Measurements from ENCODE around the gene FAM83F.

FAM83F gene

DNA sequence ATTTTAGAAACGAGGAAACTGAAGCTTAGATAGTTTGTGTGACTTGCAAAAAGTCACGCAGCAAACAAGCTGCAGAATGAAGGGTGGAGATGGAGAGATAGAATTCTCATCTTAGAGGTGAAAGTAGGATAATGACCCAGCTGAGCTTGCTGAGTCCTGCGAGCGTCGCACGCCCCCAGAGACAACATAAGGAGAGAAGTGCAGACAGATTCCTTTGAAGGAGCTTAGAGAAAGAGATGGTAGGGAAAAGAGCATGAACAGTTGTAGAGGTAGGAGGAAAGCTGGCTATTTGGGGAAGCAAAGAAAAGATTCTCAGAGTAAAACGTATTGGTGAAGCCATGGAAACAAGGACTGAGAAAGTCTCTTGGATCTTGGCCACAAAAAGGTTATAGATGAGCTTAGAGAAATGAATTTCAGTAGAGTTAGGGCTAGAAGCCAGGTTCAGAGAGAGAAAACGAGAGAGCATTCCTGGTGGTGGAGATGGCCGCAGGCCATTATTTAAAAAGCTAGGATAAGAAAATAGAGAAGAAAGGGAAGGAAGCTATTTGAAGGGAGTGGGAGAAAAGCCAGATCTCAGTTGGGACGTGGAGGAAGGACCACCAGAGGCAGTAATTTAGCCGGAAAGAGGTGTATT, 44.8 kb downstream of the FAM83F start:
- DNase-seq: no peak

DNA sequence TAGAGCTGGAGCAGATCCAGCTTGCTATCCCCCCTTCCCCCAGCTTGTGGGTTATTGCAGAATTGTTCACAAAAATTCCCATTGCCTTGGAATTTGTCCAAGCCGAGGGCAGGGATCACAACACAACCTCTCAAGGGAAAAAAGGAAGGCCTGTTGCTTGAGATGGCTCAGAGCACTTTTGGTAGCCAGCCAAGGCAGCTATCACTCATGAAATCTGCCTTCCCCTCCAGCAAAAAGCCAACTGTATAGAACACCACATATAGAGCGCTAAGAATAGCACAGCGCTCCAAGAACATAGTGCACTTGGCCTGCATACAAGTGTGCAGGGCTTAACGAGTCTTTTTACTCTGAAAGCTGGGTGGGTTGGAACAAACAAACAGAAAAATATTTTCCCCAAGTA, 46.2 kb downstream of the FAM83F start:
- DNase-seq: peak; percentile 88

DNA sequence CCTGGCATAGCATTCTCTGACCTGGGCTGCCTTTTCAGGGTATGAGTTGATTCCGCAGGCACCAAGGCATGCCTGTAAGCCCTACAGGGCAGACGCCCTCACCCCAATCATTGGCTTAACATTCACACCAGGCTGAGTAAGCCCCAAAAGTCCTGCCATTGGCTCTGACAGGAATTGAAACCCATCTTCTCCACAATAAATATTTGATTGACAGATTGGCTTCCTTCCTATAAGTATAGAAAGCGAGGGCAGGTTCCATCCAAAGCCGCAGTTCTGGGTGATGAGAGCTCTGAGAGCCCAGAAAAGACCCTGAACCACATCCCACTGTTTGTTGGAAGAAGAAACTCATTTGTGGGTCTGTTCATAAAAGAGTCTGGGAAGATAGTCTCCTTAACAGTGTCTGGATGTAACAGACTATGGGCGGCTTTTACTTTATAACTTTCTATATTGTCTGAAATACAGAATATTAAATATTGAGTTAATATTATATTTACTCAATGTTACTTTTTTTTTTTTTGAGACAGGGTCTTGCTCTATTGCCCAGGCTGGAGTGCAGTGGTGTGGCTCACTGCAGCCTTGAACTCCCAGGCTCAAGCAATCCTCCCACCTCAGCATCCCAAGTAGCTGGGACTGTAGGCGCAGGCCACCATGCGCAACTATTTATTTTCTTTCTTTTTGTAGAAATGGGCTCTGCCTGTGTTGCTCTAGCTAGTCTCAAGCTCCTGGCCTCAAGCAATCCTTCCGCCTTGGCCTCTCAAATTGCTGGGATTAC, 46.8 kb downstream of the FAM83F start:
- no peak for DNase-seq

DNA sequence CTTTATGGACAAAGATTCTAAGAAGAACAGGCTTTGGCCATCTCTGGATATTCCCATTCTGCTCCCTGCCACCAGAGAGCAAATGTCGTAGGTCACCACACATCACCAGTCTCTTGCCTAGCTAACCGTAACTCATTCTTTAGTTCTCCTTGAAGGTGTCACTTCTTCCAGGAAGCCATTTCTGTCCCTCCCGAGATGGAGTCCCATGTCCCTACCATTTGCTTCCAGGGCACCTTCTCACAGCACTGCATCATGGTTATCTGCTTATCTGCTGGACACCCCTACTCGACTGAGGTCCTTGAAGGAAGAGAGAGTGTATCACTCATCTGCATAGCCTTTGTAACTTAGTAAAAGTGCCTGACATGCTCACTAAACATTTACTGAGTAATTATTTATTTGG, 47.6 kb downstream of the FAM83F start:
- no peak for DNase-seq

DNA sequence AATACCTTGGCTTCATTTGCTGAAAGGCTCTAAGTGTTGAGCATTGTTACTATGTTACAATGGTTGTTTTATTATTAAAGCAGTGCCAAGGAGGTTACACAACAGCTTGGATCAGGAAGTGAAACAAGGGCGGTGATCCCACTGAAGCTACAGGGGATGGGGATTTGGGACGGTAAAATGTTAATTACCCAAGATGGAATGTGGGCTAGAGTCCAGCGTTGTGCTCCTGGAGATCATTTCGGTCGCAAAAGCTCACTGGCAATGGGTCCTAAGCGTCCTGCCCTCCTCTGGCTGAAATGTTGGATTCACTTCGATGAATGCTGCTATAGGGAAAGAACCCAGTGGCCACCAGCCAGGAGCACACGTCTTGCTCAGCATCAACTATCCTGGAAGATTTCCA, 48.3 kb downstream of the FAM83F start:
- peak; percentile 39 for DNase-seq

DNA sequence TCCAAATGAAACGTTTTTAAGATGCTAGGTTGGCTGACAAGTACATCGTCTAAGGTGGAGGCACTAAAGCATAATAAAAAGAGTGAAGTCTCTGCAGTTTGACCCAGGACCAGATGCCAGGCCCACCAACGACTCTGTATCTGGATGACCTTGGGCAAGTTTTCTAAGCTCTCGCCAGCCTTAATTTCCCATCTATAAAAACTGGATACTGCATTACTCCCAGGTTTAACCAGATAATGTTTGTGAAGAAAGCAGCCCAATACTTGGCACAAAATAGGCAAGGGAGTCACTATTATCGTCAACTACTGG, 49.0 kb downstream of the FAM83F start:
- no peak for DNase-seq

DNA sequence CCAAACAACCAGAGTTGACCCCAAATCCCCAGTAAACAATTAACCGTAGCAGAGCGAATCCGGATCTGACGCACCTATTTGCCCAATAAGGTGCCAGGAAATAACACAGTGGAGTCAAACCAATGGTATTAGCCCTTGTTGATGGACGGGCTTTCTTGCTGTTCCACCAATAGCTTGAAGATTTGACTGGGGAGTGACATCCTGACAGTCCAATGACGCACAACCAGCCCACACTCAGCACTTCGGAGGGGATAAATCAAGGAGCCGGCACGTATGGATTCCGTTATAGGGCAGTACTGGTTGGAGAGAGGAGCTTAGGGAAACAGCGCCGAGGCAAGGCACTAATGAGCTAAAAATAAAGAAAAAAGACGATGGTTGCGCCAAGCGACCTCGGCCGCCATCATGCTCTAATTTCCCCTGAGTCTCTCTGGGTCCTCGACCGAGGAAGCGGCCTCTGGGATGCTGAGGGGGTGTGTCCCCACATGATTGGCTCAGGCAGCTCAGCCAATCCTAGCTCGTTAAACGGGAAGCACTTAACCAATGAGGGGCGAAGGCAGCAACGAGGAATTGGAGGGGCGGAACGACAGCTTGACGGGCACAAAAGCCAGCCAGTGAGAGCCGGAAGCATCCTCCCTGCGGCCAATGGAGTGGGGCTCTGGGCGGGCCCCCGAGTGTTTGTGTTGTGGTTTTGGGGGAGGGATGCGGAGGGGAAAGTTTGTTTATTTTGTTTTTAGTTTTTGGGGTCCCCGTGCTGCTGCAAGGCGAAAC, 49.5 kb downstream of the FAM83F start:
- DNase-seq: peak; percentile 99

DNA sequence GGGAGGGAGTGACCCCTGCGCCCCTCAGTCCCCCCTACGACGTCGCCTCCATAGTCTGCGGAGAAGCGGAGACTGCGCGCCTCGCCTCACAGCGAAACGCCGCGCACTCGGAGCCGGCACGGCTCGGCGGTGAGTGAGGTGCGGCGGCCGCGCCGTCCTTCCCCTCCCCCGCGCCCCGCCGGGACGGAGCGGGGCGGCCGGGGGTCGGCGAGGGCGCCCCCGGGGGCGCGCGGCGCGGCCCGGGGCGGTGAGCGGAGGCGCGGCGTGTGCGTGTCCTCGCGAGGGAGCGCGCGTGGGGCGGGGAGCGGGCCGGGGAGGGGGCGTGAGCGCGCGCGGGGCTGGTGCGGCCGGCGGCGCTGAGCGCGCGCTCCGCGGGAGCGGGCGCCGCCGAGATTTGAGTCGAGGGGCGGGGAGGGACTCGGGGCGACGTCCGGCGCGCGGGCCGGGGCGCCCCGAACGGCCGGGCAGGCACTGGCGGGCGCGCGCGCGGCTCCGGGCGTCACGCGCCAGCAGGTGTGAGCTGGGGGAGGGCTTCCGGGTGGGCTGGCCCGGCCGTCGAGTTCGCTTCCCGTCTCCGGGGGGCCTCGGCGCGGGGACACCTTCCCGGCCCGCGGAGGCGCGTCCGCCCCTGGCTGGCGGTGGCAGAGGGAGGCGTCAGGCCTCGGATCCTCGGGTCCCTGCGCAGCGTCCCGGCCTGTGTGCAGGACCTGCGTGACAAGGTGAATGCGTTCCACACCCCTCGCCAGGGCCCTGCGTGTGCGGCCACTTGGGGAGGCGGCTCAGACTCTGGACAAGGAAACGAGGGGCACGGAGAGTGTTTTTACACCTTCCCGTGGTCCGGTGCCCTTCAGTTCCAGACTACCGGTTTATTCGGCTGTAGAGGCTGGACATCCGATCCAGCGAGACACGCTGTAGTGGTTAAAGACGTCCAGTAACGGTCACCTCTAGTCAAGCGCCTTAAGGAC, 50.4 kb downstream of the FAM83F start:
- DNase-seq: no peak

DNA sequence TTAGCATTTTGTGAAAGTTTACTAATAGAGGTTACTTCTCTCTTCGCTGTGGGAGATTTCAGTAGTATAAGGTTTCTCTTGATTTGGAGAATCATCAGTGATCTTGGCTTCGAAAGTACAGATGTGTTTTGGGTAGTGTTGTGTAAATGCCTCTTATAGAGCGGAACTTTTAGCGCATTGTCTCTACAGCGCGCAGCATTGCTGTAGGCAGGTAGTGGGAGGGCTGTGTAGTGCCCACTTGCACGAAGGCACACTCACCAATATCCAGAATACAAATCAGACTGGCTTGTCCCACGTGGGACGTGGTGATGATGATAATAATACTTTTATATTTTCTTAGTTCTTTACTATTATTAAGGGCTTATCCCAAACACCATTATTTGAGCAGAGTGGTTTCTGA, 51.4 kb downstream of the FAM83F start:
- no peak for DNase-seq

DNA sequence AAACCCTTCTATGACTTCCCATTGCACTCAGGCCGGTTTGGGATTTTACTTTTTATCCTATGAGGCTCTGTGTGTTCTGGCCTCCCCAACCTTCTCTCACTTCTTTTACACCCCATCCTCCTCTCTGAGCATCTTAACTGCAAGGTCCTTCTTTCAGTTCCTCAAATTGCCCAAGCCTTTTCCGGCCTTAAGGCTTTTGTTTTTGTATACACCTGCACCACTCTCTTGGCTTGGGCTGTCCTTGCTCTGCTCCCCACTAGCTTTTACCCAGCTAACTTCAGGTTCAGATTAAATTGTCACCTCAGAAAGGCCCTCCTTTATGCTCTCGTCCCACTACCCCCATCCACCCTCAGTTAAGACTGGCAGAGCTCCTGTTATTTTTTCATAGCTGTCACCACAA, 55.5 kb downstream of the FAM83F start:
- DNase-seq: no peak

DNA sequence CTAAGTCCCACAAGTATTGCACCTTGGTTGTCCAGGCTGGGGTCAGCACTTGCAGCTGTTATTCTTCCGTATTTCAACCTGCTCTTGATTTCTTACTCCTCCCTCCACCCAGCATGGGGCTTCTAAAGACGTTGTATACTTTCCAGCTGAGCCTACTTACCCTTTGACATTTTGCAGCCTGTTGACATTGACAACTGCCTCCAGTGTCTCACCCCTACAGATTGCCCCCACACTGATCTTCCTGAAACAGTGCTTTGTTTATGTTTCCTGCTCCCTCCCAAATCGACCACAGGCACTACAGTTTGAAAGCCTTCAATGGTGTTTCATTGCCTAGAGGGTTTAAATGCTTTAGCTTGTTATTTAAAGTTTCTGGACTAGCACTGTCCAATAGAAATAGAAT, 56.6 kb downstream of the FAM83F start:
- DNase-seq: no peak

DNA sequence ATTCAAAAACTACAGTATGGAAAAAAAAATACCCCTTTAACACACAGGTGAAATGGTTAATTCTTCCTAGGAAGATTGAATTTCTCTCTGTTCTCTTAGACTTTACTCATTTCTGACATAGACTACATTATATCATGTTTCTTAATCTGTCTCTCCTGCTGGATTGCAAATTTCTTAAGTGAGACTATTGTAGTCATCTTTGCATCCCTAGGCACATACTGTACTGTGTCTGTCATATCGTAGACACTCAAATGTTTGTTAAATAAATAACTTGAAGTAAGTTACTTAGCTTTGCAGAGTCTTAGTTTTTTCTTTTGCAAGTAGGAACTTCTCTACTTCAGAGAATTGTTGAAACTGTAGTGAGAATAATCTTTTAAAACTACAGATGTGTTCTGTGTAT, 58.7 kb downstream of the FAM83F start:
- no peak for DNase-seq

DNA sequence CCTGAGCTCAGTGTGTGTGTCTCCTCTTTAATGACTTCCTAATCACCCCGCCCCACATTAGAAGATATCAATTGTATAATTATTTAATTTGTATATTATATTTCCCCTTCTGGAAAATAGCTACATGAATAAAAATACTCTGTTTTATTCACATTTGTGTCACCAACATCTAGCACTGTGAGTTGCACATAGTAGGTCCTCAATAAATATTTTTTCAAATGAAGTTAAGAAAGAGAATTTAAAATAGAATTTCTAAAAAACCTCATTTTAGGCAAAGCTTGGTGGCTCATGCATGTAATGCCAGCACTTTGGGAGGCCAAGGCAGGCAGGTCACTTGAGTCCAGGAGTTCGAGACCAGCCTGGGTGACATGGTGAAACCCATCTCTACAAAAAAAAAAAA, 59.7 kb downstream of the FAM83F start:
- DNase-seq: no peak

DNA sequence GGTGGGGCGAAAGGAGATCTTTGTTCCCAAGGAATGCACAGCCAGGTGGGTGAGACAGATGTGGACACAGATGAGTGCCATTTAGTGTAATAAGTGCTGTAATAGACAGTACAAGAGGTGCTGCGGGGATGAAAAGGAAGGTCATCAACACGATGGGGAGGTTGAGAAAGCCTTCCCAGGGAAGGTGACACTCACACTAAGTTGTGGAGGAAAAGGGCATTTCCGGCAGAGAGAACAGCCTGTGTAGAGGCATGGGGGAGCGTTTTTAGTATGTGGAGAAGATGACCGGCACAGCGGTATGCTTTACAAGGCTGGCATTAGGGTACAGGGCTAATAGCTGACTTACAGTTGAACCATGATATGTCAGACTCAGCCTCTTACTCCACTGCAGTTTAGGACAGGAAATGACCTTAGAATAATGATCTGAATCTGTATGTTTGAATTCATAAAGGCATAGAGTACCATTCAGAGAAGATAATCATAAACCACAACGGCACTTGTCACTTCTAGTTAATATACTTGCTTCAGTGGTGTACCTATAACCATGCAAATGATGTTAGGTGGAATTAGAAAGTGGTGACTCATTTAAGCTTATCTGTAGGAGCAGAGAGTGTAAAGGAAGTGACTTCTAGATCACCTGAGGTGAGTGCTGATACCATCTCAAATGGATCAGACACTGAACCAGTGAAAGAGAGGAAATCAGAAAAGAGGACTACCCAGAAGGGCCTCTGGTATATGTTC, 60.6 kb downstream of the FAM83F start:
- DNase-seq: no peak

DNA sequence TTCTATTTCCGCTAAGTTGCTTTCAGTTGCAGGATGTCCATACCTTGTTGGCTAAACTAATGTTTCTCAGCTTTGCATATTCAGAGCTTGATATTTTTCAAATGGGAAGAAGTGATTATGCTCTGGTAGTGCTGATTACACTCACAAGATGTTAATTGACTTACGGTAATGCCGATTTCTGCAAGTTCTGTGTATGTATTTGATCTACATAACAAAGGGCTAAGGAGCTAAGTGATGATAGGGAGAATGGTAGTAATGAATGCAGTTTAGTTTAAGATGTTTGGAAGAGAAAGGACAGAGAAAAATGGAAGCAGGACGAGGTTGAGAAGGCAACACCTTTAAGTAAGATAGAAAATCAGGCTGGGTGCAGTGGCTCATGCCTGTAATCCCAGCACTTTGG, 61.4 kb downstream of the FAM83F start:
- DNase-seq: no peak

DNA sequence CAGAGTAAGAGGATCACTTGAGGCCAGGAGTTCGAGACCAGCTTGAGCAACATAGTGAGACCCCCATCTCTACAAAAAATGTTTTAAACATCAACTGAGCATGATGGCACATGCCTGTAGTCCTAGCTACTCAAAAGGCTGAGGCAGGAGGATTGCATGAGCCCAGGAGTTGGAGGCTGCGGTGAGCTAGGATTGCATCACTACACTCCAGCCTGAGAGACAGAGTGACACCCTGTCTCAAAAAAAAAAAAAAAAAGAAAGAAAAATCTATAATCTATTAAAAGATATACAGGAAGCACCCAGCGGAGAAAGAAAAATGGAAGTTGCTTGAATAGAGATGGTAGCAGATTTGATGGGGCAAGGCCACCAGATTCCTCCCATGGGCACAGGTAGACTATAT, 61.8 kb downstream of the FAM83F start:
- no peak for DNase-seq

DNA sequence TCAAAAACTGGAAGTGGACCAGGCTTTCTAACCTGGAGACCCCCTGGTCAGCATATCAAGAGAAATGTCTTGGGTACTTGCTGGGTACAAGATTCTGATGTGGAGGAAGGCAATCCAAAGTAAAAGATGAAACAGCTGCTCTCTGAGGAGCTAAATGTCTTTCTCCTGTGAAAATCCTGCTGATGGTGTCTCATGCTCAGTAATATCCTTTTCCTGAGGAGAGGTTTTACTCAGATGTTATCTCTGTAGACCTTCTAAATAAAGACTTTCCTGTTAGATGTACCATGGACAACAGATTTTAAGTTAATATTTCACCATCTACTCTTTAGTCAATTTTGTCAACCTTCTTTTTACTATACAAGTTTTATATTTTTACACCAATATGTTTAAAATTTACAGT, 62.9 kb downstream of the FAM83F start:
- no peak for DNase-seq

DNA sequence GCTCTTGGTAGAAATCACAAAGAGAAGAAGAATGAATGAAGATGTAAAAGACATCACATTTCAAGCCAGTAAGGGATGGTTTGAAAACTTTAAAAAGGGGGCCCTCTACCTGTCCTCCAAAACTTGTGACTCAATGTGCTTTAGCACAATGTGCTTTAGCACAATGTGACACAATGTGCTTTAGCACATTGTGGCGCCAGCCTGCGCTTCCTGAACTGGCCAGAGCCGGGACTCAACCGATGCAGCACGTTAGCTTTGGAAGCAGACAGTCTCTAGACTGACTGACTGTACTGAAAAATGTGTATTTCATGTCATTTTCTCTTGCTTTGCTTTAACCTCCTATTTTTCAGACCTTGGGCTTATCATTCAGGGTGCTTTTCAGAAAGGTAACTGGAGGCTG, 63.5 kb downstream of the FAM83F start:
- no peak for DNase-seq

DNA sequence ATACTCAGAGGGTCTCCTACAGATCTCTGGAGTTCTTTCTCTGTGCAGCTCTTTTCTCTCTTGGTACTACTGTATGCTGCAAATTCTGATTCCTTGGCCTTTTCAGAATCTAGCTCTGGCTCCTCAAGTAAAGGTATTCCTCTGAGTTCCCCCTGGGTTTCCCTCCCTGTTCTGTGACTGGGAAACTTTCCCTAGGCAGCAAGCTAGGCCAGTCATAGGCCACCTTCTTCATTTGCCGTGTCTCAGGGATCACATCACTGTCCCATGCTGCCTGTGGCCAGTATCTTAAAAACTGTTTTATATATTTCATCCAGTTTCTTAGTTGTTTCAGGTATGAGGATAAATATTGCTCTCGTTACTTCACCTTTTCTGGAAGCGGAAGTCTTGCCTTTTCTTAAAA, 71.2 kb downstream of the FAM83F start:
- no peak for DNase-seq

DNA sequence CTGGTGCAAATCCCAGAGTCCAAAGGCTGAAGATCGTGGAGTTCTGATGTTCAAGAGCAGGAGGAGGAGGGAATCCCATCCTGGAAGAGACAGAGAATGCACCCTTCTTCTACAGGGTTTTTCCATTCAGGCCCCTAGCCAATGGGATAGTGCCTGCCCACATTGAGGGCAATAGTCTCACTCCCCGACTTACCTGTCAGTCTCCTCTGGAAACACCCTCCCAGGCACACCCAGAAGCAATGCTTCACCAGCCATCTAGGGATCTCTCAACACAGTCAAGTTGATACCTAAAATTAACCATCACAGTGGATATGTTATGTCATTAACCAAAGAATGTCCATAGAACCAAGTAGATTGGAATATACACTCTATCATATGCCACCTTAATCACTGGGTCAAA, 72.9 kb downstream of the FAM83F start:
- DNase-seq: no peak

DNA sequence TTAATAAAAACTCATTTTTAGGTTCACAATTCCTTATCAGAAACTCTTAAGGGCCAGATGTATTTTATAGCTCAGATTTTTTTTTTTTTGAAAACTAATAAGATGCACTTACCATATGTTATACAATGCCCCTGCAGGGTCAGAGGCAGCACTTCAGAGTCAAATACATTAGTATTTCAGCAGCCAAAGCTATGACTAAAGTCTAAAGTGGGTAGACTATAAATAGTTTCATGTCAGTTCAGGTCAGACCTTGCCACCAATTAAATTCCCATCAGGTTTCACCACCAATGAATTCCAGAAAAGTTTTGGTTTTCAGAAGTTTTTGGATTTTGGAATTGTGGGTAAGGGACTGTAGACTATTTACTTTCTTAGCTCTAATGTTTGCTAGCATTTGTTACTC, 75.9 kb downstream of the FAM83F start:
- peak; percentile 58 for DNase-seq

DNA sequence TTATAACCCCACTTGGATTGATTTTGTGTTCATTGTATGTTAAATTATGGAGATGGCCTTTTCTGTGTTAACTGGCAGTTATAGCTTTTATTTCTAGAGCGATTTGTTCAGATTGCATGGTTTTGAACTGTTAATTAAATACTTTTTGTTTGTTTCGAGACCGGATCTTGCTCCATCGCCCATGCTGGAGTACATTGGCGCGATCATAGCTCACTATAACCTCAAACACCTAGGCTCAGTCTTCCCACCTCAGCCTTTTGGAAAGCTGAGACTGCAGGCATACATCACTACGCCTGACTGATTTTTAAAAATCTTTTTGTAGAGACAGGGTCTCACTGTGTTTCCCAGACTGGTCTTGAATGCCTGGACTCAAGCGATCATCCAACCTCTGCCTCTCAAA, 77.0 kb downstream of the FAM83F start:
- no peak for DNase-seq
